BE2C (cell line): ENCODE data around the gene CENPU.

ENCODE experiments used
- DNase-seq: peaks from one replicate; pipeline ENCODE4 v3.0.0-alpha.2; 2020
- H3K27me3 ChIP-seq: fragments of 250-450 bp; sonication (Bioruptor Pico); 2 replicates; pipeline ENCODE4 v1.5.1; 2020; ENCODE audit warnings: mild to moderate bottlenecking
- H3K36me3 ChIP-seq: fragments of 250-450 bp; sonication (Bioruptor Pico); 2 replicates; pipeline ENCODE4 v1.5.1; 2020; ENCODE audit warnings: mild to moderate bottlenecking
- H3K4me1 ChIP-seq: fragments of 250-450 bp; sonication (Bioruptor Pico); 2 replicates; pipeline ENCODE4 v1.5.1; 2020
- H3K4me3 ChIP-seq: 2 replicates; pipeline ENCODE4 v1.5.1; 2011; ENCODE audit warnings: low read depth, low read length
- H3K9me3 ChIP-seq: fragments of 250-450 bp; sonication (Bioruptor Pico); 2 replicates; pipeline ENCODE4 v1.5.1; 2020
- TF ChIP-seq, protein P1 (sequence below): IDR thresholded peaks from 2 replicates; pipeline ENCODE4 v1.5.1; 2012; ENCODE audit warnings: mild to moderate bottlenecking, low read depth, low read length

CENPU gene

DNA sequence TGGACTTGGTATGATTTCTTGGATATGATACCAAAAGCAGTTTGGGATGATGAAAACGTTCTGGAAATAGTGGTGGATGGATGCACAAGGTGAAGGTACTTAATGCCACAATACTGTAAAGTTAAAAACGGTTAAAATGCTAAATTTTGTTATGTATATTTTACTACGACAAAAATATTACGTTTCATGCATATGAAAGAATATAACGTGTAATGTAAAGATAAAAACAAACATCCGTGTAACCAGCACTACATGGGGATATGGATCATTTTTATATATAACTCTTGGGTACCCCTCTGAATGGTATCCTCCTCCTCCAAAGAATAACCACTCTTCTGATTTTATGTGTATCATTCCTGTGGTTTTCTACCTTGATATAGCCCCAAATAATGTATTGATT lies 862 bp upstream of the CENPU start:
- peak overlapping the region; percentile 39 for H3K4me3 ChIP-seq
- no peaks in the 10 kb centered on the region for H3K27me3 ChIP-seq
- TF ChIP-seq, protein P1, sequence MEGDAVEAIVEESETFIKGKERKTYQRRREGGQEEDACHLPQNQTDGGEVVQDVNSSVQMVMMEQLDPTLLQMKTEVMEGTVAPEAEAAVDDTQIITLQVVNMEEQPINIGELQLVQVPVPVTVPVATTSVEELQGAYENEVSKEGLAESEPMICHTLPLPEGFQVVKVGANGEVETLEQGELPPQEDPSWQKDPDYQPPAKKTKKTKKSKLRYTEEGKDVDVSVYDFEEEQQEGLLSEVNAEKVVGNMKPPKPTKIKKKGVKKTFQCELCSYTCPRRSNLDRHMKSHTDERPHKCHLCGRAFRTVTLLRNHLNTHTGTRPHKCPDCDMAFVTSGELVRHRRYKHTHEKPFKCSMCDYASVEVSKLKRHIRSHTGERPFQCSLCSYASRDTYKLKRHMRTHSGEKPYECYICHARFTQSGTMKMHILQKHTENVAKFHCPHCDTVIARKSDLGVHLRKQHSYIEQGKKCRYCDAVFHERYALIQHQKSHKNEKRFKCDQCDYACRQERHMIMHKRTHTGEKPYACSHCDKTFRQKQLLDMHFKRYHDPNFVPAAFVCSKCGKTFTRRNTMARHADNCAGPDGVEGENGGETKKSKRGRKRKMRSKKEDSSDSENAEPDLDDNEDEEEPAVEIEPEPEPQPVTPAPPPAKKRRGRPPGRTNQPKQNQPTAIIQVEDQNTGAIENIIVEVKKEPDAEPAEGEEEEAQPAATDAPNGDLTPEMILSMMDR: no peak
- DNase-seq: no peak
- H3K9me3 ChIP-seq: no peaks in the 10 kb centered on the region
- no peaks in the 10 kb centered on the region for H3K36me3 ChIP-seq
- H3K4me1 ChIP-seq: peaks cover 4% of the 10 kb centered on the region; the same call in 1 of the 2 replicates

DNA sequence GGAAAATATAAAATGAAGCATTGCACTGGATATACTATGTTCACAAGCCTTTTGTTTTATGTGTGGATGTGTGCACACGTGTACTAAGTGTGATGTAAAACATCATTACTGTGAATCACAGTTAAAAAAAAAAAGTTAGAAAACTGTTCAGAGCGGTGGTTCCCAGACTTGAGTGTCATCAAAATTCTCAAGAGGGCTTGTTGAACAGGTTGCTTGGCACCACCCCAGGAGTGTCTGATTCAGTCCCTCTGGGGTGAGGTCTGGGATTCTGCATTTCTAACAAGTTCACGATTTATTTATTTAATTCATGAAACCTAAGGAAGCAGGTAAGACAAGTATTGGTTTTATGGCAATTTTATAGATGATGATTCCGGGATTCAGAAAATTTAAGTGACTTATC lies 1.8 kb downstream of the CENPU start:
- Histone ChIP-seq H3K9me3 (no peaks in the 10 kb centered on the region), H3K27me3 (no peaks in the 10 kb centered on the region), H3K36me3 (peaks cover 26% of the 10 kb centered on the region), H3K4me1 (peaks cover 4% of the 10 kb centered on the region; the same call in 1 of the 2 replicates), H3K4me3 (peak overlapping the region; percentile 95)
- DNase-seq: no peak
- TF ChIP-seq, protein P1: no peak

DNA sequence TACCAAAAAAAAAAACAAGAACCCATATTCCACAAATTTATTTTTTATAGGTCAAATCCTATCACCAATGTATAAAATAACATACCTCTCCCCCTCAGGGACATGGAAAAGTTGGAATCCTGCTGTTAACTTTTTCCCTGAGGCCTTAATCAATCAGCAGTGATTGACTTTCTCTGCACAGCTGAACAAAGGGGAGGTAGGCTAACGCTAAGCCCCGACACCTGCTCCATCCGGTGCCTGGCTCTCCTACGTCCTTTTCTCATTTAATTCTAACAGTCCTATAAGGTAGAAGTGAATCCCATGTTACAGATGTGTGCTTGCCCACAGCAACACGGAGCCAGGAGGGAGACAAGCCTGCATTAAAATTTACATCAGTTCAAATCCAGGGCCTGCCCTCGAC lies 2.8 kb downstream of the CENPU start:
- H3K9me3 ChIP-seq: no peaks in the 10 kb centered on the region
- DNase-seq: no peak
- peaks cover 4% of the 10 kb centered on the region; the same call in 1 of the 2 replicates for H3K4me1 ChIP-seq
- peaks cover 32% of the 10 kb centered on the region for H3K36me3 ChIP-seq
- TF ChIP-seq, protein P1: no peak
- H3K27me3 ChIP-seq: no peaks in the 10 kb centered on the region
- H3K4me3 ChIP-seq: no peak overlapping the region

DNA sequence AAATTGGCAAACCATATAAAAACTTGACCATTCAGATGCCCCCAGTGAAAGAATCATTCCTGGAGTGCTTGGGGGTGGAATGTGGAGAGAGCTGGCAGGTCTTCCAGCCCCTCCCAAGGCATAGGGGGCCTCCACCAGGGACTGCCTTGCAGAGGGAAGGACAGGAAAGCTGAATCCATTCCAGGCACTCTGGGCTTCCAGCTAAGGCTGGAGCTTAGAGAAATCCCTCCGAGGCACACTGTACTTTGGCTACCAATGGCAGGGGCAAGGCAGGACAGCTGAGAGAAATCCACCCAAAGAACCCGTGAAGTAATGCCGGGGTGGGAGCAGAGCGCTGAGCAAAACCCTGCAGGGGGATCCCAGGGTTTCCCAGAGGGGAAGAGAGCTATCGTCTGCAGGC lies 4.0 kb downstream of the CENPU start:
- DNase-seq: no peak
- Histone ChIP-seq H3K4me1 (peaks cover 4% of the 10 kb centered on the region; the same call in 1 of the 2 replicates), H3K9me3 (no peaks in the 10 kb centered on the region), H3K4me3 (no peak overlapping the region), H3K27me3 (no peaks in the 10 kb centered on the region), H3K36me3 (peaks cover 43% of the 10 kb centered on the region)
- TF ChIP-seq, protein P1: no peak

DNA sequence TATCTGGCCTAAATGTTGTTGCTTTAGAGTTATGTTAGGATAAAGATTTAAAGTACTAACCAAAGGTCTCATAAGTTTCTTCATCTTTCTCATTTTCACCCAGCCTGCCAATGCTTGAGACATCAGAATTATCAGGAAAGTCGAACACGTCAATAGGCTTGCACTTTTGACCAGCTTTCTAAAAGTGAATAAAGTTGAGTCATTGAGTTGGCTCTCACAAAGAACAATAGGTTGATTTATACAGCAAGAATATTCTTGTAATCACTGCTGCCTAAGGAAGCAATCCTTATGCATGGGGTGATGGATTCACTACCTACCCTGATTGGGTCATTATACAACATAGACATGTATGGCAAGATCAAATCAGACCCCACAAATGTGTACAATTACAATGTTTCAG lies 5.0 kb downstream of the CENPU start:
- Histone ChIP-seq H3K4me1 (no peaks in the 10 kb centered on the region), H3K36me3 (peaks cover 54% of the 10 kb centered on the region), H3K27me3 (no peaks in the 10 kb centered on the region), H3K4me3 (no peak overlapping the region), H3K9me3 (no peaks in the 10 kb centered on the region)
- TF ChIP-seq, protein P1: no peak
- no peak for DNase-seq

DNA sequence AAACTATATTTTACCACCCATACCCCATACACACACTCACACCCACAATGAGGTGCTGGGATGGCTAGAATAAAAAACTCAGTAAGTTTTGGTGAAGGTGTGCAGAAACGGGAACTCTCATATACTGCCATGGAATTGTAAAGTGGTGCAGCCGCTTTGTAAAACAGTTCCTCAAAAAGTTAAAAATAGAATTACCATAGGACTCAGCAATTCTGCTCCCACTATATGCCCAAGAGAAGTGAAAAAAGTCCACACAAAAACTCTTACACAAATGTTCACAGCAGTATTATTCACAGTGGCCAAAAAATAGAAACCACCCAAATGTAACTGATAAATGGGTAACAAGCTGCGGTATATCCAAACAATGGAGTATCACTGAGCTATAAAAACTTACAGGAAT lies 6.5 kb downstream of the CENPU start:
- H3K4me3 ChIP-seq: no peak overlapping the region
- H3K4me1 ChIP-seq: no peaks in the 10 kb centered on the region
- no peaks in the 10 kb centered on the region for H3K9me3 ChIP-seq
- TF ChIP-seq, protein P1: no peak
- no peak for DNase-seq
- H3K36me3 ChIP-seq: peaks cover 60% of the 10 kb centered on the region
- H3K27me3 ChIP-seq: no peaks in the 10 kb centered on the region
